Globus pallidus (tissue), 1 donor: ENCODE data around the gene INPP5D.
"Not testable (repeated sequence)": the region's sequence is repeated elsewhere in the genome, so short reads cannot be mapped to it uniquely, and the experiment has no call there.

ENCODE experiments used
- DNase-seq: peaks from one replicate; pipeline ENCODE4 v3.0.0-alpha.2; 2015; ENCODE audit warnings: low spot score

The INPP5D gene

DNA sequence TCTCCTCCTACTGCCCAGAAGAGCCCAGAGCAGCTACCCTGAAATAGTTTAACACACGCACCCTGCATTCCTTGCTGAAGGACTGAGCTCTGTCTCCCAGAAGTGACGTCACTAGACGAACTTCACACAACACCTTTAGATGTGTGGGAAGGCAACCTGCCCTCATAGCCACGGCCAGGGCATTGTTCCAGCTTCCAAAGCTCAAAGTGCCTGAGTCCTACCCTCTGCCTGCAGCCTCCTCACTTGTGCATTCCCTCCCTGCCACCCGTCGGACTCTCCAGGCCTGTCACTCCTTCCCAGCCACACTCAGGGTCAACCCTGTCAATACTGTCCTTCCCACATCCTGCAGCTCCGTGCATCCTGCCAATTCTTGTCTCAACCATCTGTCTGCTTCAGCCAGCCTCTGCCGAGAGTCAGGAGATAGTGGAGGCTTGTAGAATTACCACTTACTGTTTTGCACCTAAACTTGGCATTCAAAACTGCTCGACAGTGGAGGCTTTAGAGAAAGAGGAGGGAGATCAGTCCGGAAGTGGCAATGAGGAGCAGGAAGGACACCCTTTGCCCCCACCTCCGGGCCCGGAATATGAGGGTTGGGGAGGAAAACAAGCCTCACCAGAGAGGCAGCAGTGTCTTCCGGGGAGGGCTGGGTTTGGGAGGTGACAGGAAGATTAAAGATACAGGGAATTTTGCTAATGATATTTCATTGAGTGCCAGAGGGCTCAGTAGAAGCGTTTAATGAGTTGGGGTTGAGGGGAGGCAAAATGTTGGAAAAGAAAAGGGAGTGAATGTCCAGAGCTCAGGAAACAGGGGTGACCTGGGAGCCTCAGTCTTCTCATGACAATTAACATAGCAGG lies 119.1 kb downstream of the INPP5D start:
- no peak for DNase-seq

DNA sequence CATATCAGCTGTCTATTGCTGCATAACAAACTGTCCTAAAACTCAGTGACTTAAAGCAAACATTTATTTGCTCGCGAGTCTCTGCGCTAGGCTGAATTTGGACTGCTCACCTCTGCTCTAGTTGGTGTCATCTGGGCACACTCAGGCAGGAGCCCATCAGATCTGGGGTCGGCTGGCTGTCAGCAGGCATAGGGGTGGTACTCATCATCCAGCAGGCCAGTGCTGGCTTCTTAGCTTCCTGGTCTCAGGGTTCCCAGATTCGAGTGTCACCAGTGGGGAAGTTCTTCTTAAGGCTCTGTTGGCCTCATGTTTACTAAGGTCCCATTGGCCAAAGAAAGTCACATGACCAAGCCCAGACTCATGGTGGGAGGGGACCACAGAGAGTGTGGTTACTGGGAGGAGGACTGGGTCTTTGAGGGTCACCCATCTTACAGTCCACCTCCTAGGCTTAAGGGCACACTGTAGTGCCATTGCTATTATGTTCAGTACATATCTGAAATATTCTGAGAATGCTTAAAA lies 119.8 kb downstream of the INPP5D start:
- DNase-seq = no peak

DNA sequence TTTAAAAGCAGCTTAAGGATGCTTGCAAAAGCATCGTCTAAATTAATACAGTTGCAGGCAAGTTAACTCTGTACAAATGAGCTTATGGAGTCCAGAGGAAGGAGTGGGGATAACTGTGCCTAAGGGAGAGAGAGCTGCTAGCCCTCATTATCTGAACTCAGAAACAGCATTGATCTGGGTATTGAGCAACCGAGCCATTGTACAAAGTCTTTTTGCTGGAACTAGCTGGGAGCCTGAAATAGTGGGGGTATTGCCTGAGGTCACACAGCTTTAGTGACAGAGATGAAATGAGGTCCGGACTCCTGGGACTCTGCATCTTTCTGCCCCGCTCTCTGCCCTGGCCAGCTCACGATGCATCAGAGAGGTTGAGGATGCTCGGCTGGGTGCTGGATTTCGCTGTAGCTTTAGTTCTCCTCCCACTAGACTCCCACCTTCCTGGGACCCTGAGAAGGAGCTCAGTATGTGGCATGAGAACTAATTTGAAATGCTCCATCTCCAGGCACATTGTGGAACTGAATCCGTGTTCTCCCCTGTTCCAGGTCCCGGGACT lies 123.8 kb downstream of the INPP5D start:
- DNase-seq = no peak

DNA sequence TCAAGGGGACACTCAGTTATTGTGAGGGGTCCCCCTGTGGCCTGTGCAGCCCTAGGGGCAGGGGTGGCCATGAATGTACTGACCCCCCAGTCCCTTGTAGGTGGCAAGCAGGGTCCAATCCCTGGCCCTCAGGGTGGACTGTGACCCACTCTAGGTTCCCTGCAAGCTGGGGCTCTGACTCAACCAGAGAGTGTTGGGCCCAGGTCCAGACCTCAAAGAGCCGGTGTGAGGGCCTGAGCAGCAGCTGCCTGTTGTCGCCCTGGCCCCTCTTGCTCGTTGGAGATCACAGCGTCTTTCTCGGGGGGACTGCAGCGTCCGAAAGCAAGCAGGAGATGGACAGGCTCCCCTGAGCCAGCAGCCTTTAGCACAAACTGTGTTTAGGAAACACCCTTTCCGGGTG lies 124.5 kb downstream of the INPP5D start:
- no peak for DNase-seq

GRCh38 chr2:233185330-233185729 lies 125.2 kb downstream of the INPP5D start:
- DNase-seq = no peak

GRCh38 chr2:233185963-233186362 lies 125.8 kb downstream of the INPP5D start:
- DNase-seq = no peak

GRCh38 chr2:233186851-233187250 lies 126.7 kb downstream of the INPP5D start:
- no peak for DNase-seq

DNA sequence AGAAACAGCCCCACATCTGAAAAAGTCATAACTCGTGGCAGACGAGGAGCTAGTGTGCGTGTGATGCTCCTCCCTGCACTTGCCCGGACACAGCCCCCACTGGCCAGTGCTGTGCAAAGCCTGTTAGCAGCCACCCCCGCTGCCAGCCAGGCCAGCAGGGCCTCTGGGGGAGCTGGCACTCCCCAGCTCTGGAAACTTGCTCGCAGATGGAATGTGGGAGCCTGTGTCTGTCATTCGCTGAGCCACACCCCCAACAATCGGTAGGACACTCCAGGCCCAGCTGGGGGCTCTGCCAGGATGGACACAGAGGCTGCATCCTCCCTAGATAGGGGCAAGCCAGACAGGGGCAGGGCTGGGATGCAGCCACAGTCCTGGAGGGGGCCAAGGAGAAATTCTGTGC lies 128.9 kb downstream of the INPP5D start:
- DNase-seq = no peak

- not testable (repeated sequence) for DNase-seq
Measured at GRCh38 chr2:233191016-233191415, 130.9 kb downstream of the INPP5D start.

DNA sequence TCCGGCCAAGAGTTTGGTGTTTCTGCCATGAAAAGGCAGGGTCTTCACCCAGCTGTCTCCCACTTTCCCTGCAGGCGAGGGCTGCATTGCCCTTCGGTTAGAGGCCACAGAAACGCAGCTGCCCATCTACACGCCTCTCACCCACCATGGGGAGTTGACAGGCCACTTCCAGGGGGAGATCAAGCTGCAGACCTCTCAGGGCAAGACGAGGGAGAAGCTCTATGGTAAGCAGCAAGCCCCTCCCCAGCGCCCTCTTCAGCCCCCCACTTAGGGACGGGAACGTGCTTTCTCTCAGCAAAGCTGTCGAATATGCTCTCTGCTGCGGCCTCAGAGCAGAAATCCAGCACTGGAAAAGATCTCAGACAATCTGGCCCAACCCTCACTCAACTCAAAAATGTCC lies 133.6 kb downstream of the INPP5D start:
- DNase-seq = no peak

GRCh38 chr2:233195027-233195426 lies 134.9 kb downstream of the INPP5D start:
- no peak for DNase-seq

DNA sequence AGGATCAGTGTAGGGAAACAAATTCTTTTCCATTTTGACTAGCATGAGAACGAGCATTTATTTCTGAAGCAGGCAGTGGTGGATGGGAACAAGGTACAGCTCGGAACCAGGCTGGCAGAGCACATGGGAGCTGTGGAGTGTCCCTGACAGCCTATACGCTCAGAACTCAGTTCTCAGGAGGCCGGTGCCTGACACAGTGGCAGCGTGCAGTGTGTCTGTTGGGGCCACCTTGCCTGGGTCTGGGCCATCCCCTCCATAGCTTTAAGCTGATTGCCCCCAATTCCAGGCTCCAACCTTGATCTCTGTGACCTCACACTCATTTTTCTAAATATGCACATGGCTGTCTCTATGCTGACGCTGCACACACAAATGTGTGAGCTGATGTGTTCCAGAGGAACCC lies 136.9 kb downstream of the INPP5D start:
- no peak for DNase-seq

DNA sequence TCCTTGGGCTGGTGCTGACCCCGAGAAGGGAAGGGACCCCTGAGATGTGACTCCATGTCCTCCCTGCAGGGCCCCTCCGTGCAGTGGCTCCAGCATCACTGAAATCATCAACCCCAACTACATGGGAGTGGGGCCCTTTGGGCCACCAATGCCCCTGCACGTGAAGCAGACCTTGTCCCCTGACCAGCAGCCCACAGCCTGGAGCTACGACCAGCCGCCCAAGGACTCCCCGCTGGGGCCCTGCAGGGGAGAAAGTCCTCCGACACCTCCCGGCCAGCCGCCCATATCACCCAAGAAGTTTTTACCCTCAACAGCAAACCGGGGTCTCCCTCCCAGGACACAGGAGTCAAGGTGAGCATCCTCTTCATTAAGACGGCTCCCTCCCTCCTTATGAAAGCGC lies 137.9 kb downstream of the INPP5D start:
- no peak for DNase-seq

DNA sequence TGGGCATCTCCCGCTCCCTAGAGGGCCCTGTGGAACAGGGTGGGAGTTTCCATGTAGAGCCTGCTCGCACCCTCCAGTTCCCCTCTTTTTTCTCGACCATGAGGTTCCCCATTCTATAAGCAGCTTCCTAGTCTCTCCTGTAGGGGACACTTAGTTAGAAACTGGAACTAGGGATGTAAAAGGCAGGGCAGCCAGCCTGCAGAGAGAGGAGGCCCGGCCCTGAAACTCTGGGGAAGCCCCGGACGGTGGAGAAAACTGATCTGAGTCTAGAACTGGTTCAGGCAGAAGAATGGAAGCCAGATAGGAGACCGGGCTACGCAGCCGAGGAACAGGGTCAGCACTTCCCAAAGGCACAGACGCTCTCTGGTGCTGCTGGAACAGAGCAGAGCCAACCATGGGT lies 139.7 kb downstream of the INPP5D start:
- DNase-seq = no peak

GRCh38 chr2:233200790-233201189 lies 140.6 kb downstream of the INPP5D start:
- DNase-seq = not testable (repeated sequence)

- no peak for DNase-seq
Measured at GRCh38 chr2:233201258-233202013, 141.3 kb downstream of the INPP5D start.

DNA sequence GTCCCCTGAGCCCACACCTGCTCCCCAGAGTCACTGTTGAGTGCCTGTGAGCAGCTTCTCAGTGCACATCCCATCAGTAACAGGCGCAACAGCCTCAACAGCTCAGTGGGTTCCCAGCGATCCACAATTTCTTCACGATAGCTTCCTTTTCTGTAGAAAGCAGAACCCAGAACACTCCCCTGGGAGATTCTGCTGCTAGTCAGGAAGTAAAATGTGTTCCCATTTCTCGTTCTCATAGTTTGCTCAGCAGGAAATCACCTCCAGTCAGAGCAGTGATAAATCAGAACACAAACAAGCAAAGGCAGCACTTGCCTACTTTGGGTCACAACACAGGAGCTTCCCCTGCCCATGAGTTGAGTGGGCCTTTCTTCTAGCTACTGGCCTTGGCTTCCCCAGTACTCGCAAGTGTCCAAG lies 142.4 kb downstream of the INPP5D start:
- no peak for DNase-seq

GRCh38 chr2:233203060-233203459 lies 142.9 kb downstream of the INPP5D start:
- no peak for DNase-seq

GRCh38 chr2:233204286-233204936 lies 144.3 kb downstream of the INPP5D start:
- DNase-seq = no peak

GRCh38 chr2:233208382-233209116 lies 148.4 kb downstream of the INPP5D start:
- no peak for DNase-seq

DNA sequence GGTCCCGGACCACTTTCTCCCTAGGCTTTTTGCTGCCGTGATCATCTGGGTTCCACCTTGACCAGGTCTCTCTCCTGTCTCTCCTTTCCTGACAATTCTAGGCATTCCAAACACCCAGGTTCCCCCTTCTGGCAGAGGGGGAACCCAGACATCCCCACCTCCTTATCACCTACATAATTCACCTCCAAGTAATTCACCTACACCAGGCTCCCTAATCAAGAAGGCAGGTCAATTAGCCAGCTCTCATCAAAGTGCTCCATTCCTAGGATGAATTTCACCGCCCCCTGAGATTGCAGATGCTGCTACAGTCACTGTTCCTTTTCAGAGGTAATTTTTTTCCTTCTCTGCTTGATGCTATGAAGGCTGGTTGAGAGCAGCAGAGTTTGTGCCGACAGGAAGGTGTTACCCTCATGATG lies 149.0 kb downstream of the INPP5D start:
- DNase-seq = no peak
